GM12878 (cell line): Measurements from ENCODE around the gene SLC2A1. TPM values are rescaled to one million over a fixed set of nuclear protein-coding genes. Genes with fewer than 3 reads are reported as not detected.

ENCODE experiments used
- ATAC-seq: fragments of 200-7000 bp; cut with Tn5 transposase; 3 replicates; pipeline ENCODE4 v1.9.1; 2020; ENCODE audit warnings: mild to moderate bottlenecking, moderate library complexity
- BruUV-seq: library from RNA; stranded (reverse); fragments of 400-500 nt; replicated peaks from 2 replicates; lab custom pipeline; 2021; lab: Mats Ljungman, UMichigan
- CTCF ChIA-PET: fragments of 300-600 bp; sonication (Branson Sonifier 250); formaldehyde crosslinking; extraction: SDS; loops from one replicate; lab custom pipeline; 2021; ENCODE audit warnings: inconsistent platforms; lab: Yijun Ruan, JAX
- POLR2A ChIA-PET: fragments of 350-600 bp; formaldehyde crosslinking; extraction: SDS; loops from one replicate; lab custom pipeline; 2021; ENCODE audit warnings: inconsistent platforms; lab: Charles Lee
- RAD21 ChIA-PET: fragments of 300-600 bp; sonication (Branson Sonifier 250); formaldehyde crosslinking; loops from one replicate; lab custom pipeline; 2023; ENCODE audit warnings: antibody characterized with exemption; ENCODE audit not compliant: unreplicated experiment; lab: Charles Lee
- SMC1A ChIA-PET: fragments of 300-600 bp; sonication (Branson Sonifier 250); formaldehyde crosslinking; loops from one replicate; lab custom pipeline; 2023; ENCODE audit not compliant: unreplicated experiment, uncharacterized antibody; lab: Charles Lee
- DNase-seq: peaks from one replicate; pipeline ENCODE4 v3.0.0-alpha.2; 2011; ENCODE audit warnings: low read depth, low spot score
- FAIRE-seq: peaks from 3 replicates; lab custom pipeline; 2011; peaks lifted over from hg19 to GRCh38; lab: Jason Lieb, UNC
- H2AFZ ChIP-seq: 2 replicates; pipeline ENCODE4 v1.6.0; 2011; ENCODE audit warnings: low read depth, low read length, control low read depth; ENCODE audit not compliant: control insufficient read depth
- H3K27ac ChIP-seq: 2 replicates; pipeline ENCODE4 v1.5.1; 2011; ENCODE audit warnings: control low read depth; ENCODE audit not compliant: control insufficient read depth, insufficient read depth
- H3K27me3 ChIP-seq, 2 experiments: replicated peaks in 1 of 2; 2 replicates each; pipeline versions ENCODE4 v1.6.0 to v1.6.1; 2011; ENCODE audit warnings: low read length in 1 of 2; ENCODE audit not compliant: control insufficient read depth in 2 of 2, insufficient read depth in 2 of 2
- H3K36me3 ChIP-seq, 2 experiments: 2 replicates each; pipeline ENCODE4 v1.5.1; 2011; ENCODE audit warnings: low read length in 1 of 2; ENCODE audit not compliant: control insufficient read depth in 2 of 2, insufficient read depth in 2 of 2
- H3K4me1 ChIP-seq: 2 replicates; pipeline ENCODE4 v1.6.1; 2011; ENCODE audit warnings: mild to moderate bottlenecking, low read length, moderate library complexity, mixed read lengths; ENCODE audit not compliant: control insufficient read depth, insufficient read depth
- H3K4me2 ChIP-seq: 2 replicates; pipeline ENCODE4 v1.6.0; 2011; ENCODE audit warnings: control low read depth; ENCODE audit not compliant: control insufficient read depth, insufficient read depth
- H3K4me3 ChIP-seq: fragments of 200-600 bp; sonication (generic); 2 replicates; pipeline ENCODE4 v1.5.1; 2016
- H3K79me2 ChIP-seq: 2 replicates; pipeline ENCODE4 v1.6.0; 2011; ENCODE audit warnings: low read length; ENCODE audit not compliant: control insufficient read depth, insufficient read depth
- H3K9ac ChIP-seq: 2 replicates; pipeline ENCODE4 v1.8.0; 2011; ENCODE audit warnings: low read length, control low read depth, mixed read lengths; ENCODE audit not compliant: control insufficient read depth, insufficient read depth
- H3K9me3 ChIP-seq: replicated peaks from 3 replicates; pipeline ENCODE4 v1.5.1; 2011; ENCODE audit warnings: mild to moderate bottlenecking, low read length; ENCODE audit not compliant: control insufficient read depth, insufficient read depth
- H4K20me1 ChIP-seq: 2 replicates; pipeline ENCODE4 v1.6.0; 2011; ENCODE audit not compliant: control insufficient read depth, insufficient read depth
- ATF7 ChIP-seq: fragments of 450-650 bp; IDR thresholded peaks from 2 replicates; pipeline ENCODE4 v1.6.1; 2016; ENCODE audit warnings: low read depth, mild to moderate bottlenecking
- BMI1 ChIP-seq: fragments of 450-650 bp; IDR thresholded peaks from 2 replicates; pipeline ENCODE4 v1.6.1; 2016; ENCODE audit warnings: mild to moderate bottlenecking, moderate library complexity, borderline replicate concordance
- EZH2 ChIP-seq: IDR thresholded peaks from 2 replicates; pipeline ENCODE4 v1.6.1; 2012; ENCODE audit warnings: low read depth, mild to moderate bottlenecking, control low read depth, inconsistent platforms, low read length, borderline replicate concordance; ENCODE audit not compliant: control insufficient read depth
- LARP7 ChIP-seq: fragments of 450-650 bp; IDR thresholded peaks from 2 replicates; pipeline ENCODE4 v1.6.1; 2017; ENCODE audit warnings: mild to moderate bottlenecking
- MTA3 ChIP-seq: IDR thresholded peaks from 2 replicates; pipeline ENCODE4 v1.6.1; 2012; ENCODE audit warnings: low read length, inconsistent platforms, borderline replicate concordance
- NFIC ChIP-seq: IDR thresholded peaks from 2 replicates; pipeline ENCODE4 v1.6.1; 2012; ENCODE audit warnings: low read depth, mild to moderate bottlenecking, inconsistent platforms, low read length, moderate library complexity
- SMC3 ChIP-seq: IDR thresholded peaks from 2 replicates; pipeline ENCODE4 v1.6.1; 2011; ENCODE audit warnings: low read length, improper control_type of control experiment, borderline replicate concordance
- SPI1 ChIP-seq: IDR thresholded peaks from 2 replicates; pipeline ENCODE4 v1.6.1; 2011; ENCODE audit warnings: low read depth, mild to moderate bottlenecking, low read length, moderate library complexity, borderline replicate concordance; ENCODE audit not compliant: insufficient read depth
- SREBF1 ChIP-seq: IDR thresholded peaks from 2 replicates; pipeline ENCODE4 v1.6.1; 2012; ENCODE audit warnings: mild to moderate bottlenecking, low read length
- TAF1 ChIP-seq: IDR thresholded peaks from 2 replicates; pipeline ENCODE4 v1.6.1; 2011; ENCODE audit warnings: mild to moderate bottlenecking, low read depth, low read length, borderline replicate concordance
- TCF12 ChIP-seq: IDR thresholded peaks from 2 replicates; pipeline ENCODE4 v1.6.1; 2011; ENCODE audit warnings: low read depth, mild to moderate bottlenecking, low read length
- TCF3 ChIP-seq: IDR thresholded peaks from 2 replicates; pipeline ENCODE4 v1.6.1; 2012; ENCODE audit warnings: low read depth, mild to moderate bottlenecking, low read length, borderline replicate concordance; ENCODE audit not compliant: insufficient read depth
- TCF7 ChIP-seq: IDR thresholded peaks from 2 replicates; pipeline ENCODE4 v1.6.1; 2014; ENCODE audit warnings: antibody characterized with exemption, borderline replicate concordance
- WGBS: methylation state at CpG from one replicate; pipeline ENCODE4 v1.1.6; 2016; ENCODE audit warnings: low lambda C conversion rate; ENCODE audit not compliant: insufficient replicate concordance, insufficient coverage; ENCODE audit errors: missing lambda C conversion rate; 5-methylcytosine and 5-hydroxymethylcytosine counted together
- in situ Hi-C: fragments of 300-500 bp; cut with MboI; formaldehyde crosslinking; loops from 9 replicates; pipeline ENCODE4 v1.14.3; 2018; ENCODE audit warnings: mixed read lengths
- intact Hi-C: fragments of 100-400 bp; cut with micrococcal nuclease; formaldehyde crosslinking; loops from one replicate; pipeline ENCODE4 v1.14.2; 2022; ENCODE audit not compliant: unreplicated experiment
- polyA plus RNA-seq, 11 experiments: library from polyadenylated mRNA; depleted of rRNA in 4 of 11; unstranded in 6 of 11; stranded (reverse) in 5 of 11; fragments of >200 nt; fragmentation: Nextera tagmentation in 4 of 11; fragmentation: Illumina TruSeq in 1 of 11; extraction: Ambion mirVana in 4 of 11; extraction: Trizol in 1 of 11; gene quantifications; 1 replicate in 1 of 11; 2 replicates in 10 of 11; pipeline versions ENCODE4 v1.2.1 to v1.2.3, GENCODE V29; 2011 to 2016; ENCODE audit warnings: inconsistent platforms in 2 of 11, missing spikeins in 2 of 11, low read depth in 1 of 11
- total RNA-seq, 4 experiments: library from RNA; depleted of rRNA in 3 of 4; stranded (reverse); fragments of >200 nt in 3 of 4; fragmentation: Illumina TruSeq in 1 of 4; extraction: Trizol in 1 of 4; gene quantifications; 2 replicates each; pipeline versions ENCODE4 v1.2.1 to v1.2.3, GENCODE V29; 2013 to 2021
- TF ChIP-seq, protein P1 (sequence below): IDR thresholded peaks from 2 replicates; pipeline ENCODE4 v1.6.1; 2011; ENCODE audit warnings: borderline replicate concordance, low read depth, mild to moderate bottlenecking, moderate library complexity, mixed read lengths, low read length; ENCODE audit not compliant: insufficient read depth; ENCODE audit errors: extremely low read length
- TF ChIP-seq, protein P2 (sequence below), 3 experiments: IDR thresholded peaks in 2 of 3; conservative IDR thresholded peaks in 1 of 3; 2 replicates each; pipeline ENCODE4 v1.5.1; 2011; ENCODE audit warnings: low read depth in 3 of 3, low read length in 3 of 3, mild to moderate bottlenecking in 3 of 3, control low read depth in 2 of 3, moderate library complexity in 2 of 3, inconsistent platforms in 1 of 3, mixed read lengths in 1 of 3; ENCODE audit not compliant: control insufficient read depth in 2 of 3, insufficient read depth in 1 of 3; ENCODE audit errors: extremely low read depth in 1 of 3
- TF ChIP-seq, protein P3 (sequence below): fragments of 450-650 bp; formaldehyde crosslinking; IDR thresholded peaks from 2 replicates; pipeline ENCODE4 v1.4.0; 2020; ENCODE audit warnings: mild to moderate bottlenecking, moderate library complexity
- TF ChIP-seq, protein P4 (sequence below): fragments of 450-650 bp; IDR thresholded peaks from 2 replicates; pipeline ENCODE4 v1.6.1; 2014; ENCODE audit warnings: mild to moderate bottlenecking

The SLC2A1 gene
- total and polyA plus RNA-seq, 10 of the 15 experiments (the other 5 are each of a cell fraction or from before 2014, with no cell fraction given) = 5.7 to 66.0 (median 44.2) TPM

DNA sequence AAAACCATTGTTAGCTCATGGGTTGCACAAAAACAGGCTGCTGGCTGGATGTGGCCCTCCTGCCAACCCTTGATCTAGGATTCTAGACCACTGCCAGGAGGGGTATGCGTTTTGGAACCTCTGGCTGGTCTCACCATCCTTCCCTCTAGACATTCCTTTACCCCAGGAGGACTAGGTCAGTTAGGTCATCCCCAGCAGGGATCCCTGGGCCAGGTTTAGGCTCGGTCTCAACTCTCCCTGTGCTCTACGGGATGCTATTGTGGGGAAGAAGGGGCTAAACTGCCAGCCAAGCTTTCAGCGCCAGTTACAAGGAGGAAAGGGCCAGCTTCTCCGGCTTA, 22.7 kb downstream of the SLC2A1 start:
- DNase-seq (no peak), FAIRE-seq (no peak), ATAC-seq (no peak)
- no peaks in the 10 kb centered on the region for H3K27me3 ChIP-seq
- peaks cover 56 to 58% of the 10 kb centered on the region in 2 experiments for H3K36me3 ChIP-seq
- peaks cover 6% of the 10 kb centered on the region; the same call in 1 of the 2 replicates for H4K20me1 ChIP-seq
- peak overlapping the region; percentile 67 for H3K4me2 ChIP-seq
- no peaks in the 10 kb centered on the region for H3K9me3 ChIP-seq
- no TSS peak for BruUV-seq
- POLR2A ChIA-PET = interaction anchor here (0.5 to 3.4 kb wide), 8 partner anchors 11 to 169 kb away, joined by 3 to 22 read pairs (median 6); partner anchors contain the start of genes C1orf50 and P3H1
- H2AFZ ChIP-seq = no peak overlapping the region
- H3K4me1 ChIP-seq = peaks cover 92% of the 10 kb centered on the region
- peaks cover 99% of the 10 kb centered on the region for H3K79me2 ChIP-seq
- H3K4me3 ChIP-seq = no peak overlapping the region
- RAD21 ChIA-PET = interaction anchor here (0.9 to 3.4 kb wide), 11 partner anchors 10 to 165 kb away, joined by 3 to 21 read pairs (median 4); no protein-coding TSS in a partner anchor
- intact Hi-C loops (no loop called here), in situ Hi-C loops (no loop called here)
- SMC1A ChIA-PET = interaction anchor here (1.0 to 6.3 kb wide), 7 partner anchors 7 to 138 kb away, joined by 3 to 71 read pairs (median 6); no protein-coding TSS in a partner anchor
- WGBS = 97% methylated on average over 5 of the region's 5 CpGs
- peak overlapping the region; percentile 95 for H3K27ac ChIP-seq
- H3K9ac ChIP-seq = no peak overlapping the region
- CTCF ChIA-PET = interaction anchor here (0.9 to 5.1 kb wide), 7 partner anchors 8 to 137 kb away, joined by 4 to 57 read pairs (median 7); partner anchors contain the start of gene SLC2A1
- TF ChIP-seq TCF12 = no peak
- TF ChIP-seq EZH2 = no peak
- no peak for TF ChIP-seq MTA3
- no peak for TF ChIP-seq TCF3
- TF ChIP-seq SPI1 = no peak
- TF ChIP-seq ATF7 = no peak
- no peak for TF ChIP-seq NFIC
- TF ChIP-seq TAF1 = no peak
- TF ChIP-seq, protein P1, sequence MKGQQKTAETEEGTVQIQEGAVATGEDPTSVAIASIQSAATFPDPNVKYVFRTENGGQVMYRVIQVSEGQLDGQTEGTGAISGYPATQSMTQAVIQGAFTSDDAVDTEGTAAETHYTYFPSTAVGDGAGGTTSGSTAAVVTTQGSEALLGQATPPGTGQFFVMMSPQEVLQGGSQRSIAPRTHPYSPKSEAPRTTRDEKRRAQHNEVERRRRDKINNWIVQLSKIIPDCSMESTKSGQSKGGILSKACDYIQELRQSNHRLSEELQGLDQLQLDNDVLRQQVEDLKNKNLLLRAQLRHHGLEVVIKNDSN = no peak
- no peak for TF ChIP-seq SMC3
- TF ChIP-seq, protein P2, sequence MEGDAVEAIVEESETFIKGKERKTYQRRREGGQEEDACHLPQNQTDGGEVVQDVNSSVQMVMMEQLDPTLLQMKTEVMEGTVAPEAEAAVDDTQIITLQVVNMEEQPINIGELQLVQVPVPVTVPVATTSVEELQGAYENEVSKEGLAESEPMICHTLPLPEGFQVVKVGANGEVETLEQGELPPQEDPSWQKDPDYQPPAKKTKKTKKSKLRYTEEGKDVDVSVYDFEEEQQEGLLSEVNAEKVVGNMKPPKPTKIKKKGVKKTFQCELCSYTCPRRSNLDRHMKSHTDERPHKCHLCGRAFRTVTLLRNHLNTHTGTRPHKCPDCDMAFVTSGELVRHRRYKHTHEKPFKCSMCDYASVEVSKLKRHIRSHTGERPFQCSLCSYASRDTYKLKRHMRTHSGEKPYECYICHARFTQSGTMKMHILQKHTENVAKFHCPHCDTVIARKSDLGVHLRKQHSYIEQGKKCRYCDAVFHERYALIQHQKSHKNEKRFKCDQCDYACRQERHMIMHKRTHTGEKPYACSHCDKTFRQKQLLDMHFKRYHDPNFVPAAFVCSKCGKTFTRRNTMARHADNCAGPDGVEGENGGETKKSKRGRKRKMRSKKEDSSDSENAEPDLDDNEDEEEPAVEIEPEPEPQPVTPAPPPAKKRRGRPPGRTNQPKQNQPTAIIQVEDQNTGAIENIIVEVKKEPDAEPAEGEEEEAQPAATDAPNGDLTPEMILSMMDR (IDR thresholded peaks at IDR 0.05 in 2 of 3, conservative IDR thresholded peaks at IDR 0.05 in 1 of 3; ENCODE audit: control insufficient read depth in 2 of 3, extremely low read depth in 1 of 3, insufficient read depth in 1 of 3, low read depth in 3 of 3, low read length in 3 of 3) = no peak
- TF ChIP-seq, protein P3, sequence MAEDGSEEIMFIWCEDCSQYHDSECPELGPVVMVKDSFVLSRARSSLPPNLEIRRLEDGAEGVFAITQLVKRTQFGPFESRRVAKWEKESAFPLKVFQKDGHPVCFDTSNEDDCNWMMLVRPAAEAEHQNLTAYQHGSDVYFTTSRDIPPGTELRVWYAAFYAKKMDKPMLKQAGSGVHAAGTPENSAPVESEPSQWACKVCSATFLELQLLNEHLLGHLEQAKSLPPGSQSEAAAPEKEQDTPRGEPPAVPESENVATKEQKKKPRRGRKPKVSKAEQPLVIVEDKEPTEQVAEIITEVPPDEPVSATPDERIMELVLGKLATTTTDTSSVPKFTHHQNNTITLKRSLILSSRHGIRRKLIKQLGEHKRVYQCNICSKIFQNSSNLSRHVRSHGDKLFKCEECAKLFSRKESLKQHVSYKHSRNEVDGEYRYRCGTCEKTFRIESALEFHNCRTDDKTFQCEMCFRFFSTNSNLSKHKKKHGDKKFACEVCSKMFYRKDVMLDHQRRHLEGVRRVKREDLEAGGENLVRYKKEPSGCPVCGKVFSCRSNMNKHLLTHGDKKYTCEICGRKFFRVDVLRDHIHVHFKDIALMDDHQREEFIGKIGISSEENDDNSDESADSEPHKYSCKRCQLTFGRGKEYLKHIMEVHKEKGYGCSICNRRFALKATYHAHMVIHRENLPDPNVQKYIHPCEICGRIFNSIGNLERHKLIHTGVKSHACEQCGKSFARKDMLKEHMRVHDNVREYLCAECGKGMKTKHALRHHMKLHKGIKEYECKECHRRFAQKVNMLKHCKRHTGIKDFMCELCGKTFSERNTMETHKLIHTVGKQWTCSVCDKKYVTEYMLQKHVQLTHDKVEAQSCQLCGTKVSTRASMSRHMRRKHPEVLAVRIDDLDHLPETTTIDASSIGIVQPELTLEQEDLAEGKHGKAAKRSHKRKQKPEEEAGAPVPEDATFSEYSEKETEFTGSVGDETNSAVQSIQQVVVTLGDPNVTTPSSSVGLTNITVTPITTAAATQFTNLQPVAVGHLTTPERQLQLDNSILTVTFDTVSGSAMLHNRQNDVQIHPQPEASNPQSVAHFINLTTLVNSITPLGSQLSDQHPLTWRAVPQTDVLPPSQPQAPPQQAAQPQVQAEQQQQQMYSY (CRISPR knock-in tag) = no peak
- TF ChIP-seq LARP7 = no peak
- TF ChIP-seq, protein P4, sequence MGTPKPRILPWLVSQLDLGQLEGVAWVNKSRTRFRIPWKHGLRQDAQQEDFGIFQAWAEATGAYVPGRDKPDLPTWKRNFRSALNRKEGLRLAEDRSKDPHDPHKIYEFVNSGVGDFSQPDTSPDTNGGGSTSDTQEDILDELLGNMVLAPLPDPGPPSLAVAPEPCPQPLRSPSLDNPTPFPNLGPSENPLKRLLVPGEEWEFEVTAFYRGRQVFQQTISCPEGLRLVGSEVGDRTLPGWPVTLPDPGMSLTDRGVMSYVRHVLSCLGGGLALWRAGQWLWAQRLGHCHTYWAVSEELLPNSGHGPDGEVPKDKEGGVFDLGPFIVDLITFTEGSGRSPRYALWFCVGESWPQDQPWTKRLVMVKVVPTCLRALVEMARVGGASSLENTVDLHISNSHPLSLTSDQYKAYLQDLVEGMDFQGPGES = no peak
- no peak for TF ChIP-seq SREBF1
- TF ChIP-seq BMI1 = no peak
- no peak for TF ChIP-seq TCF7
